ENCODE data around the gene HACD2.

HACD2 gene

DNA sequence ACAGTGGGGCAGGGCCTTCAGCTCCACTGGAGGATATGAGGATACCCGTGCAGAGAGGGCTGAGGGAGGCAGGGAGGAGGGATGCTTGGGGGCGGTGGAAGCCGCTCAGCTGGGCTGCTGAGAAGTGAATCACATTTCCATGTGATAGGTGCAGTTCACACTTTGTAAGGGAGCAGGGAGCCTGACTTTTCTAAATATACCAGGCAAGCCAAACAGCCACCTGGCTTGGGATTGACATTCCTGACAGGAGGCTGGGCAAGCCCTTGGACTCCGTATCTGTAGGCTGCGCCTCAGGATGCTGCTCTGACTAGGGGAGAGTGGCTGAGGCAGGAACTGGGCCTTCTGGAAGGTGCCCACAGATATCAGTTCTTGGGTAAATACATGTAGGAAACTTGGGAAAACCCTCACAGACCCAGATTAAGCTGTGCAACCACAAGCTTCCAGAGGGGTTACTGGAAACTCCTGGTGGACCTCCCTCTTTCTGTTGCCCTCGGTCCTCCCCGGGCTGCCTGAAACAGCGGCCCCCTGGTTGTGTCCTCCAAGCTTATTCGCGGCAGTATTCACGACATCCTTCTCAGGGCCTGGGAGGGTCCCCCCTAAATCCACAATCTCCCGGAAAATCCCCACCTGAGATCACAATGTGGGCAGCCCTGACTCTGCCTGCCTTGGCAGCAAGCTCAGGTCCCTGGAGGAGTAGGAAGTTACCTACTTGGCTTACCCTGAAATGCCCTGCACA lies 103.0 kb downstream of the HACD2 start:
- no peak for DNase-seq (ENCODE audit: low read depth, low spot score)

DNA sequence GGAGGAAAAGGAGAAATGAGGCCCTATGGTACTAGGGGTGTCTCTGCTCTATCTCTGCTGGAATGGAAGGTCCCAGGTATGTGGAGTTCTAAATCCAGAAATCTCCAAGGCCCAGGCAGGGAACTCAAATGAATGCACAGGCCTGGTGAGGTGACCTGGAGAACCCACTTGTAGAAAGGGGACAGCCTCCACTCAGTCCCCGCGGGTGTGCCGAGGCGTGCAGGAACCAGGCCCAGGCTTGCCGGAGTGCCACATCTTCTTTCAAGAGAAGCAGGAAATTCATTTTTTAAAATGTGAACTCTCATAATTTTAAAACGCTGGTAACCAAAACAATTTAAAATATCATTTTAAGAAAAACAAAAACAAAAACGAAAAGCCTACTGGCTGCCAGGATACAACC lies 103.8 kb downstream of the HACD2 start:
- DNase-seq (ENCODE audit: low read depth, low spot score): no peak

DNA sequence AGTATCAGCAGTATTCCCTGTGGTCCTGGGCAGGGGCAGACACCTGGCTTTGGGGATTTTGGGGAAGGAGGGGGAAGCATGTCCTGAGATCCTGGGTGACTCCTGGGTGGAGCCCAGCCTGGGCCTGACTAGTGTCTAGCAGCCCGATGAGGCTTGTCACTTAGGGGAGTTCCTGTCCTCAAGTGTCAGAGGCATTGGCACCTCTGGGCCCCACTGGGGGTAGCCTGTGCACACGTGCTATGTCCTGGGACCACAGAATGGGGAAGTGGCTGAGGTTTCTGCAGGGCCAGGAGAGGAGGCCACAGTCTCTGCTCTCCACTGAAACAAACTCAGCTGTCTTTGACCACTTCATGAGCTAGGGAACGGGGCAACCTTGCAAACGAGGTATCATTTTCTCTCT lies 104.4 kb downstream of the HACD2 start:
- no peak for DNase-seq (ENCODE audit: low read depth, low spot score)

DNA sequence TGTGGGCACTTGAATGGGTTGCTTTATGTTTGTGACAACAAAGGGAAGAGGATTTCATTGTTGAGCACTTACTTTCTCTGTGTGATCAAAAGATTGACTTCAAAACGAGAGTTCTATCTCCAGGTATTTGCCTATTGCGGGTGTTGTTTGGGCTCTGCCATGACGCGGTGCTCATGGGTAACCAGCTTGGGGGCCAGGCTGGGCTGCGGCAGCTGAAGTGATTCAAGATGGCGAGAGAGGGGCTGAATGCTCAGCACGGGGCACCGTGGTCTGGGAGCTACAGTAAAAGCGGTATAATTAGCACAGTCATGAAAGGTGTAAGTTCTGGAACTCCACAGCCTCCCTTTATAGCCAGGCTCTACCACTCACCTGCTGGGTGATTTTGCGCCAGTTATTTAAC lies 105.0 kb downstream of the HACD2 start:
- no peak for DNase-seq (ENCODE audit: low read depth, low spot score)

GRCh38 chr3:123478314-123478713 lies 106.5 kb downstream of the HACD2 start:
- no peak for DNase-seq (ENCODE audit: low read depth, low spot score)

DNA sequence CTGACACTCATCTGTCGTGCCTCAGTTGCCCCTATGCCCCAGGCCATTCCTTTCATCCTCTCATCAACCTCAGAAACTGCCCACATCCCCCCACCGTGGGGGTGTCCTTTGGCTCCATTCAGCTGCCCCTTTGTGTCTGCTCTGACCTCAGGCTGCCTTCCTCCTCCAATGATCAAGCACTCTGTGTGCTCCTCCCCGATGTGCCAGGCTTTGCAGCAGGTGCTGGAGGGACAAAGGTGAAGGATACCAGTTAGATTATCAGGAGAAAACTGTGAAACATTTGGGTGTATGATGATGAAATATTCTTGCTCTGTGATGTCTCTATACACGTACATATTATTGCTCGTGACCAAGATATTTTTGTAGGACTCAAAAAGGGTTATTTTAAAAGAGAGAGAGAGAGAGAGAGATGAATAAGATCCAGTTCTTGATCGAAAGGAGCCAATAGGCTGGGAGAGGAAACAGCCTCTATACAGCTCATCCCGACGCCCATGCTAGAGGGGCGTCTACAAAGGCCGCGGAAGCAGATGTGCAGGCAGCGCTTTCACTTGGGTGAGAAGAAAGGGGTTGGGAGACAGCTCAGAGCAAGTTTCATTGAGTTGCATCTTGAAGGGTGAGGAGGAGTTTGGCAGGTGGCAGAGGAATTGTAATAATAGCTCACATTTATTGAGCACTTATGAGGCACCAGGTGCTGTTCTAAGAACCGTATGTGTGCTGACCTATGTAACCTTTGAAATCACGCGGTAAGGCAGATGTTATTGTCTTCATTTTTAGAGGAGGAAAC lies 107.7 kb downstream of the HACD2 start:
- no peak for DNase-seq (ENCODE audit: low read depth, low spot score)

DNA sequence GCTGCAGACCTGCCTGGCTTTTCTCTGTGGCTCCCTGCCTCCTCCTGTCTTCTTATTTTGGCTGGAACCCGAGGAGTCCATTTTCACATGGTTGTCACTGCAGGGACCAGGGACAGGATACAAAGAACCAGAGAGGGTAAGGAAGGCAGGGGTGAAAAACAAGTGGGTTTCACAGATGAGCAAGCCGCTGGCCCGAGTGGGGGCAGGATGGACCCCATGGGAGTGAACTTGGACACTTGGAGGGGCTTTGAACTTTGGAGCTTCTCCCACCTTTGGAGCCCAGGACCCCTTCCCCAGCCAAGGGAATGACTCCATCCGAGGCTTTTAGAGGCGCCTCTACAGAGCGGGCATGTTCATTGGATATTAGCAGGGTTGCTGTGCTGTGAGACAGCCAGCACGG lies 109.1 kb downstream of the HACD2 start:
- DNase-seq (ENCODE audit: low read depth, low spot score): no peak

- DNase-seq (ENCODE audit: low read depth, low spot score): no peak
These were observed 113.7 kb downstream of the HACD2 start for GRCh38 chr3:123471106-123471505.

- DNase-seq (ENCODE audit: low read depth, low spot score): no peak
These were observed 115.4 kb downstream of the HACD2 start for GRCh38 chr3:123469323-123469995.

DNA sequence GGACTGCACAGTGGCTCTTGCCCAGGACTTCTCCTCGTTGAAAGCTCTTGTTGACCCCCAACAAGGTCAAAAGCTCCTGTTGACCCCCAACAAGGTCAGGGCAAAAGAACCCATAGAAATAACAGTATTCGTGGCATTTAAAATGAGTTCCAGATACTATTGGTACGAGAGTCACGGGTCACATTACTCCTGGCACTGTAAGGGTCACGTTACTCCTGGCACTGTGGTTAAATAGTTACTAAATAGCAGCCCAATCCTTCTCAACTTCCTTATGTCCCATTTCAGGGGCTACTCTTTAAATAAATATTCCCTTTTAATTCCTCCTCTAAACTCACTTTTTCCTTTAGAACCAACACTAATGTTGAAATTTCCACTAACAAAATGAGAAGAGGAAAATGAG lies 117.8 kb downstream of the HACD2 start:
- no peak for DNase-seq (ENCODE audit: low read depth, low spot score)

- no peak for DNase-seq (ENCODE audit: low read depth, low spot score)
These were observed 120.6 kb downstream of the HACD2 start for GRCh38 chr3:123464211-123464610.

GRCh38 chr3:123459862-123460261 lies 125.0 kb downstream of the HACD2 start:
- no peak for DNase-seq (ENCODE audit: low read depth, low spot score)

DNA sequence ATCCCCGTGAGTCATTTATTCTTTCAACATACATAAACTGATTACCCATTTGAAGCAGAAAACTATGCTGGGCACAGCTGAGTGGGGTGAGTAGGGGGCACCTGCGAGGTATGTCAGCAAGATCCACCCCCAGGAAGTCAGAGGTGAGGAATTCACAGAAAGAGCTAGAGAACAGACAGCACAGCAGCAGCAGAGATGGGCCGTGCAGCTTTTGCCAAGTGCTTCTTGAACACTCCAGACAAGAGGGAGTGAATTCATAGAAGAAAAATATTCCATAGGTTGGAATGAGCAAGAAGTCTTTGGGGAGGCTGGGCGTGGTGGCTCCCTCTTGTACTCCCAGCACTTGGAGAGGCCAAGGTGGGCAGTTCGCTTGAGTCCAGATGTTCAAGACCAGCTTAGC lies 126.6 kb downstream of the HACD2 start:
- DNase-seq (ENCODE audit: low read depth, low spot score): no peak

- no peak for DNase-seq (ENCODE audit: low read depth, low spot score)
These were observed 127.0 kb downstream of the HACD2 start for GRCh38 chr3:123457841-123458240.

DNA sequence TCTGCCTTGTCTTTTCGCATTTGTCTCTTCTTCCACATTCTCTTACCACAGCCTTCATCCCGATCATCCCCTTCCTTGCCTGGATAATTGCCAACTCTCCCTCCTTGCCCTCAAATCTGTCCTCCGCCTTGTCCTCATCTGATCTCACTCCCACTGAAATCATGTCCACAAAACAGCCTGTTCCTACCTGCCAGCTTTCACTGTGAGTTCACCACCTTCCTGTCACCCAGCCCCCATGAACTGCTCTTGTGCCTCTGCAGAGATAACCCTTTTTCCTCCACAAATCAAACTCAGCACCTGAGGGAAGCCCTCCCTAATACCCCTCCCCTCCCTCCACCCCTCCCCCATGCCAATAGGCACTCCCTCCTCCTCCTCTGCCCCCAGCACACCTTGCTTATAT lies 131.2 kb downstream of the HACD2 start:
- no peak for DNase-seq (ENCODE audit: low read depth, low spot score)

- no peak for DNase-seq (ENCODE audit: low read depth, low spot score)
These were observed 133.7 kb downstream of the HACD2 start for GRCh38 chr3:123451186-123451585.

DNA sequence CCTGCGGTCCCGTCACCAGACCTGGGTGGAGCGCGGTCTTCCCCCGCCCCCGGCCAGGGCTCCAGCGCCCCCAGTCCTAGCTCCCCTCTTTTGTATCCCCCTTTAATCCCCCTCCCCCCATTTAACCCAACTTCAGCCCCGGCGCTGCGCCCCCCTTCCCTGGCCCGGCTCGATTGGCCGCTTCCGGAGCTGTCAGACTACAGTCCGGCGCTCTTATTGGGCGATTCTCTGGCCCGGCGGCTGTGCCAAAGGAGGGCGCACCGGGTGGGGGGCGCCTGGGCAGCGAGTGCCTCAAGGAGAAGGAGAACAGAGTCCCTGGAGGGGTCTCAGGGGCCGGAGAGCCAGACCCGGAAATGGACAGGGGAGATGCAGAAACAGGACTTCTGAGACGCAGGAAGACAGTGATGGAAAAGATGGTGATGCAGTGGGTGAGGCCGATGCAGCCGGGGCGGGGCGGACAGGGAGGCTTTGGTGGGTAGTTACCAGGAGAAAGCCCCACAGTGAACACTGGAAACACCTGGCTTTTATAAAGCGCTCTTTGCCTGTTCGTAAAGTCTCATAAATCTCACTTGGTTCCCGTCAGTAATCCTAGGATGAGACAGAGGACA lies 134.8 kb downstream of the HACD2 start:
- no peak for DNase-seq (ENCODE audit: low read depth, low spot score)

- DNase-seq (ENCODE audit: low read depth, low spot score): no peak
These were observed 135.5 kb downstream of the HACD2 start for GRCh38 chr3:123449102-123449996.

DNA sequence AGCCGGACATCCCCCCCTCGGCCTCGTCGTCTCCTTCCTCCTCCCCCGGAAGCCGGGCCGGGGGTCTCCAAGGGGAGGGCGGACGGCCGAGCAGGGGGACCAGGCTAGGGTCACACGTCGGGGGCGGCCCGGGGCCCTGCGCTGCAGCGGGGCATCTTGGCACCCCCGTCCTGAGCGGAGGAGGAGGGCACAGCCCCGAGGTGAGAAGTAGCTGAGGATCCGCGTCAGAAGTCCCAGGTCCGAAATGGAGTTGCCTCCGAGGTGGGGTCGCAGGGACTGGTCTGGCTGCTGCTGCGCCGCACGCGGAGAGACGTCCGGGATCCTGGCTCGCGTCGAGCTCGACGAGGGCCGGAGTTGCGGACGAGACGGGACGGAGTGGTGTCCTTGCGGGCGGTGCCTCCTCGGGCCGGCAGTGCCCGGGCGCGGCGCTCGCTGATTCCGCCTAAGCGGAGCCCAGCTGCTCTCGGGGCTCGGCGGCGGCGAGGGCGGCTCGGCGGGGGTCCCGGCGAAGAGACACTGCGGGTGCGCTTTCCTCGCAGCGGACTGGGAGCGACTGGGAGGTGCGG lies 136.2 kb downstream of the HACD2 start, which contains the start of gene ADCY5:
Gene ADCY5 (minus strand): TSS at position 555 of the 566 bp plus-strand sequence. CDS start 545 bp downstream, at position 10.
- DNase-seq (ENCODE audit: low read depth, low spot score): no peak

DNA sequence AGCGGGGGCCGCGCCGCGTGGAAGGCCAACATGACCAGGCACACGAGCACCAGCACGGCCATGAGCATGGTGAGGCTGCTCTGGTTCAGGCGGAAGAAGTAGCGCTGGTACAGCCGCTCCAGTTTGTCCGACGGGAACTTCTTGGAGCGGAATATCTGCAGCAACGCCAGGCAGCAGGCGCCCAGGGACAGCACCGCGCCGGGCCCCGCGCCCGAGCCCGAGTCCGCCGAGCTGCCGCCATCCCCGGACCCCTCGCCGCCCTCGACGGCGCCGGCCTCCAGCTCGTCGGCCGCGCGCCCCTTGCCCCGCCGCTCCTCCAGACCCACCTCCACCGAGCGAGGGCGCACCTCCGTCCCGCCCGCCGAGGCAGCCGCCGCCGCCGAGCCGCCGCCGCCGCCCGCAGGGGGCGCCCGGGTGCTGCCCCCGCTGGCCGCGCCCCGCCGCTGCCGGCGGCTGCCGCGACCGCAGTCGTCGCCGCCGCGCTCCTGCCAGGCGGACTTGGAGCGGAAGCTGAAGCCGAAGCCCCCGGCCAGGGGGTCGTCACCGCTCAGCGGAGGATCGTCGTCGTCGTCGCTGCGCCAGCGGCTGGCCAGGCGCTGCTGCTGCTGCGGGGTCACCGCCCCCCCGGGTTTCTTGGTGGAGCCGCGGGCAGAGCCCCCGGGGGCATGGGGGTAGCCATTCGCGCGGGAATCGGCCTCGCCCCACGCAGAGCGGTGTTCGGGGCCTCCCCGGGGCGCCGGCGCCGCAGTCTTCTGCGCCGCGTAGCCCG lies 136.9 kb downstream of the HACD2 start:
- DNase-seq (ENCODE audit: low read depth, low spot score): no peak

All from activated CD4-positive, CD25-positive, alpha-beta regulatory T cell treated with anti-CD3 and anti-CD28 coated beads, Interleukin-2, amount 50 U/mL, for 16 hours (primary cell).